Measurements from ENCODE around the gene DMXL1.
"Not testable (repeated sequence)": the region's sequence is repeated elsewhere in the genome, so short reads cannot be mapped to it uniquely, and the experiment has no call there.

Gene DMXL1

GRCh38 chr5:119105971-119106370 is 35.1 kb downstream of the DMXL1 start:
- no peak for DNase-seq (ENCODE audit: low spot score)
- no peak for TF ChIP-seq CTCF (IDR thresholded peaks at IDR 0.05; ENCODE audit: extremely low read depth, missing control alignments)

- TF ChIP-seq CTCF (IDR thresholded peaks at IDR 0.05; ENCODE audit: extremely low read depth, missing control alignments), result no peak
- DNase-seq (ENCODE audit: low spot score), result no peak
Measured at GRCh38 chr5:119112151-119112550, 41.3 kb downstream of the DMXL1 start.

GRCh38 chr5:119117237-119117636 is 46.4 kb downstream of the DMXL1 start:
- DNase-seq (ENCODE audit: low spot score), result no peak
- TF ChIP-seq CTCF (IDR thresholded peaks at IDR 0.05; ENCODE audit: extremely low read depth, missing control alignments), result no peak

- TF ChIP-seq CTCF (IDR thresholded peaks at IDR 0.05; ENCODE audit: extremely low read depth, missing control alignments), result no peak
Measured at GRCh38 chr5:119118000-119118399, 47.1 kb downstream of the DMXL1 start.

GRCh38 chr5:119120893-119121292 is 50.0 kb downstream of the DMXL1 start:
- no peak for DNase-seq (ENCODE audit: low spot score)
- TF ChIP-seq CTCF (IDR thresholded peaks at IDR 0.05; ENCODE audit: extremely low read depth, missing control alignments), result no peak

More at GRCh38 chr5:119118000-119118399, 47.1 kb downstream of the DMXL1 start:
- DNase-seq (ENCODE audit: low spot score), result no peak

- not testable (repeated sequence) for DNase-seq (ENCODE audit: low spot score)
Measured at GRCh38 chr5:119122474-119122873, 51.6 kb downstream of the DMXL1 start.

- DNase-seq (ENCODE audit: low spot score), result no peak
- no peak for TF ChIP-seq CTCF (IDR thresholded peaks at IDR 0.05; ENCODE audit: extremely low read depth, missing control alignments)
Measured at GRCh38 chr5:119123280-119123679, 52.4 kb downstream of the DMXL1 start.

GRCh38 chr5:119129770-119130169 is 58.9 kb downstream of the DMXL1 start:
- no peak for DNase-seq (ENCODE audit: low spot score)
- TF ChIP-seq CTCF (IDR thresholded peaks at IDR 0.05; ENCODE audit: extremely low read depth, missing control alignments), result no peak

Data from GM20000 (cell line).